Peyer's patch (tissue), 4 donors: Measurements from ENCODE around the gene ELOVL5. TPM values are rescaled to one million over a fixed set of nuclear protein-coding genes. Genes with fewer than 3 reads are reported as not detected.
A peak's percentile ranks its signal among the peaks of the same experiment; 100 is the strongest.

Experiments
- DNase-seq, 3 donors: peaks; one replicate each; pipeline ENCODE4 v3.0.0-alpha.2; 2017 to 2019
- H3K27ac ChIP-seq, 4 donors: fragments of 200-600 bp; sonication (generic); one replicate each; pipeline ENCODE4 v1.5.1; 2016 to 2019
- H3K27me3 ChIP-seq, 2 donors: fragments of 200-600 bp; sonication (generic); one replicate each; pipeline ENCODE4 v1.5.1; 2019
- H3K36me3 ChIP-seq, 3 donors: fragments of 200-600 bp; sonication (generic); one replicate each; pipeline ENCODE4 v1.5.1; 2016 to 2019
- H3K4me1 ChIP-seq, 4 donors: fragments of 200-600 bp; sonication (generic); one replicate each; pipeline ENCODE4 v1.5.1; 2016 to 2019
- H3K4me3 ChIP-seq, 4 donors: fragments of 200-600 bp; sonication (generic); 1 replicate in 3 of 4; 2 replicates in 1 of 4; pipeline ENCODE4 v1.5.1; 2016 to 2019; ENCODE audit warnings: mild to moderate bottlenecking in 1 of 4
- H3K9me3 ChIP-seq, 4 donors: fragments of 200-600 bp; sonication (generic); one replicate each; pipeline ENCODE4 v1.5.1; 2016 to 2019; ENCODE audit warnings: mild to moderate bottlenecking in 1 of 4
- CTCF ChIP-seq, 6 experiments: fragments of 450-650 bp in 4 of 6; fragments of 200-600 bp in 2 of 6; sonication (generic) in 1 of 6; IDR thresholded peaks; one replicate each; pipeline ENCODE4 v1.5.1; 2017 to 2019; ENCODE audit warnings: antibody characterized with exemption in 6 of 6, mild to moderate bottlenecking in 3 of 6, moderate library complexity in 1 of 6
- POLR2A ChIP-seq, 2 donors: fragments of 450-650 bp; IDR thresholded peaks; one replicate each; pipeline ENCODE4 v1.5.1; 2017; ENCODE audit warnings: antibody characterized with exemption in 2 of 2, mild to moderate bottlenecking in 2 of 2, moderate library complexity in 2 of 2
- total RNA-seq, 4 donors: library from RNA; depleted of rRNA; stranded (reverse); fragments of >200 nt; gene quantifications; one replicate each; pipeline ENCODE4 v1.1.0, GENCODE V29; 2016

The ELOVL5 gene
- total RNA-seq, 4 donors from 2014 or later = 40.3 to 101 (median 78.6) TPM

GRCh38 chr6:53366128-53366641, 17.4 kb upstream of the ELOVL5 start:
- Histone ChIP-seq H3K9me3 (no peaks in the 10 kb centered on the region), H3K27ac (no peak overlapping the region), H3K36me3 (no peaks in the 10 kb centered on the region), H3K4me1 (no peaks in the 10 kb centered on the region), H3K4me3 (no peak overlapping the region), H3K27me3 (no peaks in the 10 kb centered on the region)
- DNase-seq = no peak
- TF ChIP-seq CTCF (IDR thresholded peaks at IDR 0.05) (no peak), POLR2A (IDR thresholded peaks at IDR 0.05) (no peak)

GRCh38 chr6:53363341-53364079, 14.8 kb upstream of the ELOVL5 start:
- Histone ChIP-seq H3K27ac (no peak overlapping the region), H3K36me3 (no peaks in the 10 kb centered on the region), H3K4me1 (peaks cover 0 to 3% (median 1%) of the 10 kb centered on the region in 4 donors), H3K4me3 (no peak overlapping the region), H3K9me3 (no peaks in the 10 kb centered on the region), H3K27me3 (no peaks in the 10 kb centered on the region)
- TF ChIP-seq POLR2A (IDR thresholded peaks at IDR 0.05) (no peak), CTCF (IDR thresholded peaks at IDR 0.05) (no peak)
- no peak for DNase-seq

GRCh38 chr6:53361549-53362031, 12.8 kb upstream of the ELOVL5 start:
- Histone ChIP-seq H3K4me3 (no peak overlapping the region), H3K27ac (peak overlapping the region in 2 of 4 donors; percentile 7 to 28), H3K27me3 (no peaks in the 10 kb centered on the region), H3K9me3 (no peaks in the 10 kb centered on the region), H3K4me1 (peaks cover 0 to 13% (median 5%) of the 10 kb centered on the region in 4 donors), H3K36me3 (no peaks in the 10 kb centered on the region)
- DNase-seq = peak in 2 of 3 donors; percentile 39 to 58
- TF ChIP-seq CTCF (IDR thresholded peaks at IDR 0.05) (no peak), POLR2A (IDR thresholded peaks at IDR 0.05) (no peak)

GRCh38 chr6:53360093-53360912, 11.6 kb upstream of the ELOVL5 start:
- Histone ChIP-seq H3K27me3 (no peaks in the 10 kb centered on the region), H3K27ac (peak overlapping the region; percentile 88 to 98 (median 94)), H3K9me3 (no peaks in the 10 kb centered on the region), H3K4me1 (peaks cover 0 to 13% (median 5%) of the 10 kb centered on the region in 4 donors), H3K4me3 (peak overlapping the region in 3 of 4 donors; percentile 51 to 75 (median 64)), H3K36me3 (no peaks in the 10 kb centered on the region)
- TF ChIP-seq POLR2A (IDR thresholded peaks at IDR 0.05) (no peak), CTCF (IDR thresholded peaks at IDR 0.05) (no peak)
- no peak for DNase-seq

- Histone ChIP-seq H3K4me1 (peaks cover 0 to 13% (median 5%) of the 10 kb centered on the region in 4 donors), H3K36me3 (no peaks in the 10 kb centered on the region), H3K27ac (peak overlapping the region; percentile 88 to 98 (median 94)), H3K27me3 (no peaks in the 10 kb centered on the region), H3K9me3 (no peaks in the 10 kb centered on the region), H3K4me3 (peak overlapping the region; percentile 51 to 75 (median 66))
- no peak for DNase-seq
- TF ChIP-seq CTCF (IDR thresholded peaks at IDR 0.05) = no peak
- TF ChIP-seq POLR2A (IDR thresholded peaks at IDR 0.05) = no peak
Observed at GRCh38 chr6:53359843-53360092, 11.0 kb upstream of the ELOVL5 start.
